ENCODE data around the gene FYCO1. TPM values are rescaled to one million over a fixed set of nuclear protein-coding genes. Genes with fewer than 3 reads are reported as not detected.

Gene FYCO1
- total and polyA plus RNA-seq, 2 of the 8 experiments (the other 6 are each of a cell fraction or from before 2014, with no cell fraction given), result 4.8 to 10.8 TPM

GRCh38 chr3:46027736-46028397 lies 32.2 kb upstream of the FYCO1 start:
- H4K20me1 ChIP-seq (replicated peaks in 1 of 2; ENCODE audit: control insufficient read depth in 1 of 2, insufficient read depth in 2 of 2, low read length in 2 of 2), result no peaks in the 10 kb centered on the region
- no peaks in the 10 kb centered on the region for H3K79me2 ChIP-seq (ENCODE audit: control insufficient read depth in 1 of 2, insufficient read depth in 2 of 2, low read length in 2 of 2)
- no peak overlapping the region for H3K4me2 ChIP-seq (ENCODE audit: insufficient read depth in 1 of 2, low read depth in 2 of 2, low read length in 2 of 2)
- no peak overlapping the region for H3K4me3 ChIP-seq (ENCODE audit: extremely low read depth in 1 of 4, insufficient read depth in 2 of 4, low read depth in 3 of 4, low read length in 4 of 4)
- ChIA-PET CTCF (ENCODE audit: partially characterized antibody) (interaction anchor here (0.7 to 1.2 kb wide), 2 partner anchors 9 to 48 kb away, joined by 4 read pairs; no protein-coding TSS in a partner anchor), POLR2A (ENCODE audit: partially characterized antibody) (no interaction called here)
- no peak overlapping the region for H2BK15ac ChIP-seq (ENCODE audit: low read length)
- H3K23me2 ChIP-seq (ENCODE audit: low read depth, low read length), result no peaks in the 10 kb centered on the region
- H4K5ac ChIP-seq (ENCODE audit: insufficient read length, low read depth, low read length), result no peak overlapping the region
- DNase-seq (ENCODE audit: low read depth in 1 of 2, low spot score in 2 of 2) (no peak), FAIRE-seq (peak; percentile 48)
- peak overlapping the region; percentile 36 for H2AFZ ChIP-seq (ENCODE audit: low read length)
- TF ChIP-seq, protein P1, sequence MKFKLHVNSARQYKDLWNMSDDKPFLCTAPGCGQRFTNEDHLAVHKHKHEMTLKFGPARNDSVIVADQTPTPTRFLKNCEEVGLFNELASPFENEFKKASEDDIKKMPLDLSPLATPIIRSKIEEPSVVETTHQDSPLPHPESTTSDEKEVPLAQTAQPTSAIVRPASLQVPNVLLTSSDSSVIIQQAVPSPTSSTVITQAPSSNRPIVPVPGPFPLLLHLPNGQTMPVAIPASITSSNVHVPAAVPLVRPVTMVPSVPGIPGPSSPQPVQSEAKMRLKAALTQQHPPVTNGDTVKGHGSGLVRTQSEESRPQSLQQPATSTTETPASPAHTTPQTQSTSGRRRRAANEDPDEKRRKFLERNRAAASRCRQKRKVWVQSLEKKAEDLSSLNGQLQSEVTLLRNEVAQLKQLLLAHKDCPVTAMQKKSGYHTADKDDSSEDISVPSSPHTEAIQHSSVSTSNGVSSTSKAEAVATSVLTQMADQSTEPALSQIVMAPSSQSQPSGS (IDR thresholded peaks at IDR 0.05; ENCODE audit: low read length), result no peak
- TF ChIP-seq BACH1 (IDR thresholded peaks at IDR 0.05; ENCODE audit: low read length), result no peak
- TF ChIP-seq CBX8 (IDR thresholded peaks at IDR 0.05; ENCODE audit: borderline replicate concordance, low read depth, low read length), result no peak
- TF ChIP-seq GTF2F1 (IDR thresholded peaks at IDR 0.05; ENCODE audit: borderline replicate concordance, low read depth, low read length), result no peak
- no peak for TF ChIP-seq CEBPB (IDR thresholded peaks at IDR 0.05; ENCODE audit: low read depth, low read length)
- no peak for TF ChIP-seq RBBP5 (IDR thresholded peaks at IDR 0.05; ENCODE audit: borderline replicate concordance, low read depth, low read length)
- H3K4ac ChIP-seq (replicated peaks; ENCODE audit: insufficient read length, low read depth, low read length), result no peak overlapping the region
- H3K9me3 ChIP-seq (ENCODE audit: insufficient read depth in 2 of 2, low read depth in 1 of 2, low read length in 1 of 2), result no peaks in the 10 kb centered on the region
- H3K27me3 ChIP-seq (replicated peaks in 1 of 4; ENCODE audit: control insufficient read depth in 3 of 4, extremely low read depth in 1 of 4, insufficient read depth in 3 of 4, low read length in 3 of 4), result no peaks in the 10 kb centered on the region
- H3K23ac ChIP-seq (ENCODE audit: insufficient read length), result no peak overlapping the region
- no peak overlapping the region for H2BK120ac ChIP-seq (replicated peaks; ENCODE audit: low read depth, low read length)
- no peak overlapping the region for H3K9ac ChIP-seq (replicated peaks in 1 of 4; ENCODE audit: extremely low read depth in 1 of 4, low read depth in 3 of 4, low read length in 3 of 4)
- H2BK20ac ChIP-seq (ENCODE audit: low read length), result no peak overlapping the region
- WGBS, 2 experiments (ENCODE audit: extremely low coverage in 1 of 2, insufficient coverage in 1 of 2, insufficient read length in 1 of 2, insufficient replicate concordance in 2 of 2, low coverage in 1 of 2, low lambda C conversion rate in 2 of 2, missing lambda C conversion rate in 1 of 2), result 82% methylated on average over 6 of the region's 6 CpGs; no CpG with 5 or more reads in 1 of the 2 experiments
- no peak overlapping the region for H2AK5ac ChIP-seq (ENCODE audit: low read depth, low read length)
- H4K8ac ChIP-seq (ENCODE audit: extremely low read depth, insufficient read depth, low read length), result no peak overlapping the region
- no peak overlapping the region for H3K27ac ChIP-seq (ENCODE audit: low read depth, low read length)
- no peak overlapping the region for H3K56ac ChIP-seq (replicated peaks; ENCODE audit: insufficient read length, low read depth, low read length)
- no peaks in the 10 kb centered on the region for H3K79me1 ChIP-seq (ENCODE audit: low read depth, low read length)
- no peak overlapping the region for H3K14ac ChIP-seq (ENCODE audit: insufficient read length)
- peaks cover 0 to 5% (median 0%) of the 10 kb centered on the region in 4 experiments; a peak in 2 of 7 replicates for H3K4me1 ChIP-seq (replicated peaks in 1 of 4; ENCODE audit: control insufficient read depth in 3 of 4, insufficient read depth in 4 of 4, low read length in 3 of 4)
- no peak overlapping the region for H4K91ac ChIP-seq (replicated peaks; ENCODE audit: insufficient read length, low read length)
- no peak overlapping the region for H3K18ac ChIP-seq (ENCODE audit: extremely low read depth, low read length)
- no peak overlapping the region for H2BK5ac ChIP-seq (ENCODE audit: low read depth, low read length)
- no peaks in the 10 kb centered on the region for H3K36me3 ChIP-seq (ENCODE audit: control insufficient read depth in 2 of 4, insufficient read depth in 4 of 4, low read length in 3 of 4)
- no peak overlapping the region for H2BK12ac ChIP-seq (ENCODE audit: low read depth, low read length)
